Fibroblast of skin of abdomen (primary cell): ENCODE data around the gene MRGPRX1. TPM values are rescaled to one million over a fixed set of nuclear protein-coding genes. Genes with fewer than 3 reads are reported as not detected.
"Not testable (repeated sequence)": the region's sequence is repeated elsewhere in the genome, so short reads cannot be mapped to it uniquely, and the experiment has no call there.

Source experiments
- DNase-seq: peaks from one replicate; pipeline ENCODE4 v3.0.0-alpha.2; 2013
- polyA plus RNA-seq, 2 experiments: library from polyadenylated mRNA; unstranded; fragments of 120-200 nt; gene quantifications; one replicate each; pipeline ENCODE4 v1.2.1, GENCODE V29; 2013; ENCODE audit not compliant: insufficient read length in 2 of 2

MRGPRX1 gene
- not detected for polyA plus RNA-seq (2013, experiment 1 of 2; ENCODE audit: insufficient read length)
- polyA plus RNA-seq (2013, experiment 2 of 2; ENCODE audit: insufficient read length), result not detected

DNA sequence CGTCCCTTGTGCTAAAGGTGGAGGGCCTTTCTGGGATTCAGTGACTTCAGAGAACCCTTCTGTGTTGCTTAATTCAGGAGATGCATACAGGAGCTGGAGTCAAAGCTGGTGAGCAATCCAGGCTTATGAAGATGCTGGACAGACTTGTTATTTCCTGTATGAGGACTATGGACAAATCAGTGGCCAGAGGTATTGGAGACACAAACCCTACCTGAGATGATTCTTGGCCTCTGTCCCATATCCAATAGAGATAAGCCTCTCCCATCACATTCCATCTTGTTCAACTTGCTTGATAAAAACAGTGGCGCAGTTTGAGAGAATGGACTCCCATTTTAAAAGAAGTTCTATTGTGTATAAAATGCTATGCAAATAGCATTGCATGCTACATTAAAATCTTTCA is at the start of gene MRGPRX1:
TSS of gene MRGPRX1 (minus strand) at position 101 of the 400 bp plus-strand sequence. CDS start 4,630 bp downstream, outside the sequence.
- no peak for DNase-seq

DNA sequence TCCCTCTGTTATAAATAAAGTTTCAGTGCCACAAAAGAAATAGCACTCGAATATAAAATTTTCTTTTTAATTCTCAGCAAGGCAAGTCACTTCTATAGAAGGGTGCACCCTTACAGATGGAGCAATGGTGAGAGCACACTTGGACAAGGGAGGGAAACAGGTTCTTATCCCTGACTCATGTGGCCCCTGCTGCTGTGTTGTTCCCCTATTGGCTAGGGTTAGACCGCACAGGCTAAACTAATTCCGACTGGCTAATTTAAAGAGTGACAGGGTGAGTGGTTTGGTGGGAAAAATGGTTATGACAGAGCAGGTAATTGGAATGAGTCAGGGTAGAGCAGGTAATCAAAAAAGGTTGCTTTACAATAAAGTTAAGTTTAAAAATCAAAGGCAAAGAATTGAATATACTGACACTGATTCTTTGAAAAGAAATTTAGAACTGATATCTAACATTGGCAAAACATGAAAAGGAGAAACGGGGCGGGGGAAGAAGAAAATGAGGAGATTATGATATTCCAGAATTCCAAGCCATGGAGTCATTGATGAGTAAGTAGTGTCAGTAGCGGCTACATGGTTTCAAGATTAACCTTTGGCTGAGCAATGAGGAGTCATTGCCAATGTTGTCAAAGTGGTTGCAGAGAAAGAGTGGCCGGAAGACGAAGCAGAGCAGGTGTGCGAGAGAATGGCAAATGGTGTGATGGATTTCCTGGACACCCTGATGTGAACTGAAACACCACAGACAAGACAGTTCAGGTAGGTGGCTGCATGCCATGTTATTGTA is 48.4 kb upstream of the MRGPRX1 start:
- no peak for DNase-seq

- no peak for DNase-seq
Measured at GRCh38 chr11:18986744-18987143, 47.5 kb upstream of the MRGPRX1 start.

- no peak for DNase-seq
Measured at GRCh38 chr11:18981897-18982296, 42.7 kb upstream of the MRGPRX1 start.

GRCh38 chr11:18974192-18974591 is 35.0 kb upstream of the MRGPRX1 start:
- DNase-seq, result no peak

DNA sequence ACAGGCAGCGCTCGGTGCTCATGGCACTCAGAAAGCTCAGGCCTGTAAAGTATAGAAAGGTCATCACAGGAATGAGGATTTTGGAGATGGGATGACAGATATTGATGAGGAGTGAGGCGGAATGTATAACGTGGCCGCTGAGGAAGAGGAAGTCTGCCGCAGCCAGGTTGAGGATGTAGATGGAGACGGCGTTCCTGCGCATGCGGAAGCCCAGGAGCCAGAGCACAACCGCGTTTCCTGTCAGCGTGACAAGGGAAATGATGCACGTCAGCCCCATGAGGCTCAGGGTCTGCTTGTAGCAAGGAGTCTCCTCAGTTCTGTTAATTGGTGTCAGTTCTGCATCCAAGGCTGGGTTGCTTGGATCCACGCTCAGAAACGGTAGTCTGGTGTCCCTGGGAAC is 33.1 kb upstream of the MRGPRX1 start:
- no peak for DNase-seq

DNA sequence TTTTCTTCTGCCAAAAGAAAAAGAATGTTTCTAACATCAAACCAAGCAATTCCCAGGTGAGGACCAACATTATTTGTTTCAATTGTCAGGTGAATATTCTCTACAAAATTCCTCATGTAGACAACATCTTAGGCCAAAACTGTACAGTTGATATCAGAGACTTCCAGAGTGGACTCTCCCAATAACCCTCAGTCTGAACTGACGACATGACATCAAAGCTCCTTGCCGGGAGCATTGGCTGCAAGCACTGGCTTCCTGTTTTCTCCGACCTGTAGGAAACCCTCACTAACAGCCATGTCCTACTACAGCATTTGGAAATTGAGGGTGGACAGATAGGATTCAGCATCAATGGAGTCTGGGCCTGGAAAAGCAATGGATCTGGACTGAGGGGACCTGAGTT is 30.5 kb upstream of the MRGPRX1 start:
- no peak for DNase-seq

DNA sequence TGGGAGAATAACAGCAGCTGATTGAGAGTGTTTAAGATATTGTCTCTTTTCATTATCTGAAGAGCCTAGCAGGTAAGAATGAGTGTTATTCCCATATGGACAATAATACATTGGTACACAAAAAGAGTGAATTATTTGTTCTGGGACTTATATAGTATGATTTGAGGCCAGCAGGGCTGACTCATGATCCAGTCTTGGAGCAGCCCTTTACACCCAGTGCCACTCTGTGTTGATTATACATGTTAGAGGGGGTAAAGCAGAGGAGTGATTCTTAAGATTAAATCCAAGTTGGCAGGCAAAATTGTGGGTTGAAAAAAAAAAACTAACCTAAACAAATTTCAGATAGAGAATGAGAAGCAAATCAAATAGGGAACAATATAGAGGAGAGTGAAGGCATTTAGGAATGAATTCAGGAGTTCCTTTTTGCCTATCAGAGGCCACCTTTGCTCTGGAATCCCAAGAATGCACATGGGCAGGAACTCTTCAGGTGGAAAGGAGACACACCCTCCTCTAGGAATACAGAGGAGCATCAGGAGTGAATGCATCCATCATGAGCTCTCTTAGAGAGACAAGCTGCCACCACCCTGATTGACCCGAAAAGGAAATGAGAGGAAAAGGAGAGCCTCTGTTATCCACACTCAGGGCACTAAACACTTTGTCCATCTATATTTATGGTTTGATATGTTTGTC is 19.2 kb upstream of the MRGPRX1 start:
- DNase-seq, result no peak

DNA sequence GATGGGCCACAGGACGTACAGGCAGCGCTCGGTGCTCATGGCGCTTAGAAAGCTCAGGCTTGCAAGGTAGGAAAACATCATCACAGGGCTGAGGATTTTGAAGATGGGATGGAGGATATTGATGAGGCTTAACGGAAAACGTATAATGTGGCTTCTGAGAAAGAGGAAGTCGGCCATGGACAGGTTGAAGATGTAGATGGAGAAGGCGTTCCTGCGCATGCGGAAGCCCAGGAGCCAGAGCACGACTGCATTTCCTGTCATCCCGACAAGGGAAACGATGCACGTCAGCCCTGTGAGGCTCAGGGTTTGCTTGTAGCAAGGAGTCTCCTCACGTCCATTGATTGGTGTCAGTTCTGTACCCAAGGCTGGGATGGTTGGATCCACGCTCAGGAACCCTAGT is 17.4 kb upstream of the MRGPRX1 start:
- no peak for DNase-seq

- DNase-seq, result no peak
Measured at GRCh38 chr11:18936002-18936673, 3.1 kb downstream of the MRGPRX1 start.

GRCh38 chr11:18934195-18934814 is 4.9 kb downstream of the MRGPRX1 start:
- no peak for DNase-seq

DNA sequence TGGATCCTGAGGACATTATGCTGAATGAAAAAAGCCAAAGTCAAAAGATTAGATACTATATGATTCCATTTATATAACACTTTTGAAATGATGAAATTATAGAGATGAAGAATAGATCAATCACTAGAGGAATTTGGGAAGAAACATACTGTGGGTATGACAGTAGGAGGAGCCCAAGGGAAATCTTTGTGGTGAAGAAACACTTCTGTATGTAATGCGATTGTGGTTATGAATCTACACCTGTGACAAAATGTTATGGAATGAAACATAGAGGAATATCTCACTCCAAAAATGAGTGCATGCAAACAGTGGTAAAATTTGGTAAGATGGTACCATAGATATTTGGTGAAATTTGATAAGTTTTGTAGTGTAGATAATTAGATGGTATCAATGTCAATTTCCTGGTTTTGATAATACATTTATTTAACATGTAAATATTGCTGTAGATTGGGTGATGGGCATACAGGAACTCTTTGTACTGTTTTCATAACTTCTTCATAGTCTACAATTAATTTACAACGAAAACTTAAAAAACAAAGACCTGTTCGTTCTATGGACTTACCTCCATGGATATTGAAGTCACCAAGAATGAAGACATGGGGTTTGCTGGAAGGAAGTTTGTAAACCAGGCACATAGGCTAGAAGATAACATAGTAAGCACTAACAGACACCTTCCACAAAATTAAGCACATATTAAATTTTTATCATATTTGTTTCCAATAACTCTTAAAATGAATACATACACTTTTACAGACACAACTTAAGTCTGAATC is 11.5 kb downstream of the MRGPRX1 start:
- DNase-seq, result no peak

DNA sequence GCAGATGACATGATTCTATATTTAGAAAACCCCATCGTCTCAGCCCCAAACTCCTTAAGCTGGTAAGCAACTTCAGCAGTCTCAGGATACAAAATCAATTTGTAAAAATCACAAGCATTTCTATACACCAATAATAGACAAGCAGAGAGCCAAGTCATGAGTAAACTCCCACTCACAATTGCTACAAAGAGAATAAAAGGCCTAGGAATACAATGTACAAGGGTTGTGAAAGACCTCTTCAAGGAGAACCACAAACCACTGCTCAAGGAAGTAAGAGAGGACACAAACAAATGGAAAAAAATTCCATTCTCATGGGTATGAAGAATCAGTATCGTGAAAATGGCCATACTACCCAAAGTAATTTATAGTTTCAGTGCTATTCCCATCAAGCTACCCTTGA is 13.8 kb downstream of the MRGPRX1 start:
- DNase-seq, result not testable (repeated sequence)

GRCh38 chr11:18912883-18913282 is 26.3 kb downstream of the MRGPRX1 start:
- no peak for DNase-seq

DNA sequence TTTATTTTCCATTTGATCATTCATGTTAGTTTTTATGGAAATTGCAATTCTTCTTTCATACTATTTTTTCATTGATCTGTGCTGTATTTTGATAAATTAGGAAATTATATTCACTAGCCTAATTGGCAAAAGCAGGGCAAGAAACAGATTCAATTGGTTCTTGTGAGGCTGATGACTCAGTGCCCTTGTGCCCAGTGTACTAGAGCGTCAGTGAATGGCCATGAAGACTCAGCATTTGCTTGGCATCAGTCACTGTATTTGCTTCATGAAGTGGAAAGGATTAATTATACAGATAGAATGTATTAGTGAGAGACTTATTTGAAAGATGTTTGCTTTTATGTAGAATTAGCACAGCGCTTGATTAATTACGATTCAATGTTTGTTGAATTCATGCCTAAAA is 31.8 kb downstream of the MRGPRX1 start:
- DNase-seq, result no peak

GRCh38 chr11:18900637-18901036 is 38.6 kb downstream of the MRGPRX1 start:
- not testable (repeated sequence) for DNase-seq

DNA sequence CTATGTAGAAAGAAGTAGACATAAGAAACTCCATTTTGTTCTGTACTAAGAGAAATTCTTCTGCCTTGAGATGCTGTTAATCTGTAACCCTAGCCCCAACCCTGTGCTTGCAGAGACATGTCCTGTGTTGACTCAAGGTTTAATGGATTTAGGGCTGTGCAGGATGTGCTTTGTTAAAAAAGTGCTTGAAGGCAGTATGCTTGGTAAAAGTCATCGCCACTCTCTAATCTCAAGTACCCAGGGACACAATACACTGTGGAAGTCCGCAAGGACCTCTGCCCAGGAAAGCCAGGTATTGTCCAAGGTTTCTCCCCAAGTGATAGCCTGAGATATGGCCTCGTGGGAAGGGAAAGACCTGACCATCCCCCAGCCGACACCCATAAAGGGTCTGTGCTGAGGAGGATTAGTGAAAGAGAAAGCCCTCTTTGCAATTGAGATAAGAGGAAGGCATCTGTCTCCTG is 39.0 kb downstream of the MRGPRX1 start:
- not testable (repeated sequence) for DNase-seq

DNA sequence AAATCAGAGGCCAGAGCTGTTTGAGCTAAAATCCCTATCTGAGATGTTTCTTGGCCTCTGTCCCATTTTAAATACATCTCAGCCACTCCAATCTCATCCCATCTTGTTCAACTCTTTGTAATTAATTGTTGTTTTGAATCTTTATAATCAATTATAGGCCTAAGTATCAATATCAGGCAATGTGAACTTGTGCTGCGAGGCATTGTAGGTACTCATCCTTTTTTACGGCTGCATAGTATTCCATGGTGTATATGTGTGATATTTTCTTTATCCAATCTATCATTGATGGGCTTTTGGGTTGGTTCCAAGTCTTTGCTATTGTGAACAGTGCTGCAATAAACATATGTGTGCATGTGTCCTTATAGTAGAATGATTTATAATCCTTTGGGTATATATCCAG is 47.5 kb downstream of the MRGPRX1 start:
- DNase-seq, result not testable (repeated sequence)

DNA sequence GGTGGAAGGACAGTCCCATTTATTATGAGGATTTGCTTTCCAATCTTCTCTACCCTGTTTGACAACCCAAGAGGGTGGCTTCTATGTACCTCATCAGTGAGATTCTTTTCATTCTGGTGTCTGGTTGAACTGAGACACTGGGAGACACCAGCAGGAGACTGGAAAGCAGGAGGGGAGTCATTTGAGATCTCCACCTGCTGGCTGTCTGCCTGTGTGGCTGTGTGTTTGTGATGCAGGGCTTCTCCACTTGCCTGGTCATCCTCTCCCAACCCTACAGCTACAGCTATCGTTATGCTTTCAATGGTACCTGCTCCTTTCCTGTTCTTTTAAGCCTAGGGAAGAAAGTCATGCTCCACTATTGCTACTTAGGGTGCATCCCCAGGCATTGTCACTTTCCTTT is 48.6 kb downstream of the MRGPRX1 start:
- no peak for DNase-seq
